GM15510 (cell line): ENCODE results near the gene AKAP3.

Experiments
- POLR2A ChIP-seq: IDR thresholded peaks from 3 replicates; pipeline ENCODE4 v1.6.1; 2011; ENCODE audit warnings: borderline replicate concordance; ENCODE audit not compliant: insufficient read length; ENCODE audit errors: extremely low read depth

Gene AKAP3

DNA sequence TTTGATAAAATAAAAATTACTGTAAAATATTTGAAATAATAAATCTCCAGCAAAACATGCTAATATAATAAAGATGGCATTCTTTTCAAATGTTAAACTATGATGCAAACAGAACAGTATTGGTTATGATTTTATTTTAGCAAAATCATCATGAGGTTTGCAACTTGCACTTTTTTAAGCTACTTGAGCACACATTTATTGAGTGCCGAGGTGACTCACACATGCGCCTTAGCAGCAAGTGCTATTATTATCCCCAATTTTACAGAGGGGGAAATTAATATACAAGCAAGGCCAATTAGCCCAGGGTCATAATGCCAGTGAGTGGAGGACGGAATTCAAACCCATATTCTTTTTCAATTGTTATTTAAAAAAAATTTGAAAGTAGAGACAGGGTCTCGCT, 79.6 kb downstream of the AKAP3 start:
- no peak for TF ChIP-seq POLR2A

GRCh38 chr12:4567073-4567881, 81.6 kb downstream of the AKAP3 start:
- TF ChIP-seq POLR2A: no peak

DNA sequence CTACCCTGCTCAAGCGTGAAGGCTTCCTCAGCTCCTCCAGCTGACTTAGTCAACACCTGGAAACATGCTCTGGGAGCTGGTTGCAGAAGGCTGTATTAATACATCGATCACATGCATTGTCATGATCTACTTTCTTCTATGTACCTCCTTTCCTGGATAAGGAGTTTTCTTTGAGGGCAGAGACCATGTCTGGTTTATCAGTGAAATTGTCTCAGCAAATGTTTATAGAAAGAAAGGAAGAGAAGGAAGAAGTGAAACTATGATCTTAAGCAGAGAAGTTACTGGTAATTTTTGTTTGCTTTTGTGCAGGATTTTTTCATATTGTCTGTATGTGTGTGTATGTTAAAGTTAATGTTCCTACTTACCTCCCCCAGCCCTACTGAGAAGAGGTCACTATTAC, 82.4 kb downstream of the AKAP3 start:
- TF ChIP-seq POLR2A: no peak
